COLO668 (cell line): ENCODE results near the gene SLC7A5.
"Not testable (repeated sequence)": the region's sequence is repeated elsewhere in the genome, so short reads cannot be mapped to it uniquely, and the experiment has no call there.

Experiments
- DNase-seq: peaks from one replicate; lab custom pipeline; 2025; ENCODE audit not compliant: unreplicated experiment; lab: John Stamatoyannopoulos, UW

The SLC7A5 gene

DNA sequence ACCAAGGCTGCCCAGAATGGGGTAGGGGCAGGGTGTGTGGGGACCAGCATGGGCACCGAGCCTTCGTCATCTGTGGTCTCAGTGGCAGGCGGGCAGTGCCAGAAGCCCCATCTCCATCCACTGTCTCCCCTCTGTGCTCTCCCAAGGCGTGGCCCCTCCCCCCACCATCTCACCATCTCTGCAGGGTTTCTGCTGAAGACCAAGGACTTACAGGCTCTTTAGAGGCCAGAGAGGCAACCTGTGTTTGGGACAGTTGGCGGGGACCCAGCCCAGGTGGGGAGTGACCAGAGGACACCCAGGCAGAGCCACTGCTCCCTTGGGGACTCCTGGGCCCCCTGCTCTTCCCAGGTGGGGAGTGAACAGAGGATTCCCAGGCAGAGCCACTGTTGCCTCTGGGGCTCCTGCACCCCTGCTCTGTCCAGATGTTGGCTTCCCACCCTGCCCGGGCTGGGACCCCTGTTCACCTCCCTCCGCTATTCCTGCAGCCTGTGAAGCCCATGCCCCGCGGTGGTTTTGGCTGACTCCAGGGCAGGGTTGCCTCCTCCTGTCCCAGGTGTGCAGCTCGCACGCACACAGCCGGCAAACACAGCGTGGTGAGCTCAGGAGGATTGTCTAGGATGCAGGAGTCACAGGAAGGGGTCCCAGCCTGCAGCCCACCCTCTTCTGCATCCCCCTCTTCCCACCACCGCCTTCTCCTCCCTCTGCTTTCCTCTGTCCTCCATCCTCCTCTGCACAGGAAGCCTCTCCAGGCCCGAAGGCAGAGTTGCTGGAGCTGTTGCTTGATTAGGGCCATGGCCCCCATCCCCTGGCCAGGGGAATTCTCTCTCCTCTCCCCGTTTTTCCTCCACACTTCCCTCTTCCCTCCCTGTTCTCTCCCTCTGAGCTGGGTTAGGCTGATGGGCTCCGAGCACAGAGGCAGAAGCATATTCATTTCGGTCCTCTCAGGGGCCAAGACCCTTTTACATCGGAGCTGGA, 45.0 kb downstream of the SLC7A5 start:
- DNase-seq = no peak

DNA sequence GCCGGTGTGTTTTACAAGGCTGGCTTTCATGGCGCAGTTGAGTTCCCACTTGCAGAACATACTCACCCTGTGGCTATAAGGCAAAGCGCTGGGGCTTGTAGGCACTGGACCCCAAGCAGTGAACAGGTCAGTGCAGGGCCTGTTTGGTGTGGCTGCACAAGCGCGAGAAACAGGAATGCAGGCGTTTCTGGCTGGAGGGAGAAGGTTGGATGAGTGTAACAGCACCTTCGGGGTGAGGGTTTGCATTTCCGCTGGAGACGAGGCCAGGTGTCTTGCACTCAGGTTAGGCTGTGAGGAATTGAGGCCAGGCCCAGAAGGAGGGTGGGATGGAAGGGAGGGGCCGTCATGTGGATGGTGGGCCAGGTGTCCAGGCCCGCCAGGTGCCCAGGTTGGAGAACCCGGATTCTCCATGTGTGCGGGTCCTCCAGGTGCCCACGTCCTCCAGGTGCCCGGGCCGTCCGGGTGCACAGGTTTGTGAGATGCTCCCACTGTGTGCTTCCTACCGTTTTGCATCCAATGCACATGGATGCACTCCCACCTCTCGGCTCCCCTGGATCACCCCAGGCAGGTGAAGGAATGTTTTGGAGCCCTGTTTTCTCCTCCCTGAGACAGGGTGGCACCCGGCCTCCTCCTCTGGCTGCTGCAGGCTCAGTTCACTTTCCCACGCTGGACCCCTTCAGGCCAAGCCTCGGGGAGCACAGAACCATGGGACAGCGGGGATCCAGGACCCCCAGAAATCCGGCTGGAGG, 46.0 kb downstream of the SLC7A5 start:
- DNase-seq = no peak

- DNase-seq = no peak
Measured at GRCh38 chr16:87822108-87822970, 47.0 kb downstream of the SLC7A5 start.

GRCh38 chr16:87821376-87822107, 47.8 kb downstream of the SLC7A5 start:
- DNase-seq = no peak

DNA sequence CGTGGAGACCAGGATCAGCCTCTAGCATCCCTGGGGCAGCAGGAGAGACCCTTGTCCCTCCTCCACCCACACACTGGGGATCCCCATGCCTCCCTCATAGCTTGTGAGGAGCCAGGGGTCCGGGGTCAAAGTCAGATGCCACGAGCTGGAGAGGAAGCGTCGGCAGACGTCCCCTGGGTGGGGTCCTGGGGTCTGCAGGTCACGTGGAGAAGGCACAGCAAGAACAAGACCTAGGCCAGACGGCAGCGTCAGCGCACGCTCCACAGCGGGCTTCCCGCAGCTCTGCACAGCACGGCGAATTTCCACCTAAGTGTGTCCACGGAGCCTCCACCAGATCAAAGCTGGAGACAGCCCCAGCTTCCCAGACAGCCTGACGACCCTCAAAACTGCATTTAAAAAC, 49.3 kb downstream of the SLC7A5 start:
- no peak for DNase-seq

DNA sequence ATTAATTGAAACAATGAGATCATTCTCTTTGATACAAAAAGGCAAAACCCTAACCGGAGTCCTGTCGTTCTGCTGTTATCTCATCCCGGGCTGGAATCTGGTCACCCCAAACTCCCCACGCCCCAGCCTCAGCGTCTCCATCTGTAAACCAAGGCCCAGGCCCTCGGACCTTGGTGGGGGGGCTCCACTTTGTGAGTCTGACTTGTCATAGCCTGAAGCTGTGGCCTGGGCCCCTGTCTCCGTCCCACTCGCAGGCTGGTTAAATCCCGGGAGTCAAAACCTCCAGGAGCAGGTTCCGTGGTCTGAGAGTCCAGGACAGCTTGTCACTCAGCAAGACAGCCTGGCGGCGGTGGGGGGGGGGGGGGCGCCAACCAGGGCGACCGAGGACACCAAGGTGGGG, 50.0 kb downstream of the SLC7A5 start:
- DNase-seq = no peak

GRCh38 chr16:87818533-87819161, 50.7 kb downstream of the SLC7A5 start:
- DNase-seq = no peak

DNA sequence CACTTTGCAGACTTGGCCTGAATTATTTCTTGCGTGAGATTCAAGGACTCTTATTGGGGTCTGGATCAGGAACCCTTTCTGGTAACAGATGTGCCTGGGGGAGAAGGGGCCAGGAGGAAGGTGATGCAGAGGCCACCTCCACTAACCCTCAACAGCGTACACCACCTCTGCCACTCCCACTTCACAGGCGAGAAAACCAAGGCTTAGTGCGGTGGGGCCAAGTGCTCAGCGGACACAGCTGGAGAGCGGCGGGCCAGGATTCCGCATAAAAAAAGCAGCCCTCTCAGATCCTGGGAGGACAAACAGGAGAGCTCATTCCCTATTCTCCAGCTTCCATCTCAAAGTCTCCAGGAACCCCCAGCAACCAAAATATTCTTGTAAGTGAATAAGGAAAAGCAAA, 51.4 kb downstream of the SLC7A5 start:
- DNase-seq = no peak

DNA sequence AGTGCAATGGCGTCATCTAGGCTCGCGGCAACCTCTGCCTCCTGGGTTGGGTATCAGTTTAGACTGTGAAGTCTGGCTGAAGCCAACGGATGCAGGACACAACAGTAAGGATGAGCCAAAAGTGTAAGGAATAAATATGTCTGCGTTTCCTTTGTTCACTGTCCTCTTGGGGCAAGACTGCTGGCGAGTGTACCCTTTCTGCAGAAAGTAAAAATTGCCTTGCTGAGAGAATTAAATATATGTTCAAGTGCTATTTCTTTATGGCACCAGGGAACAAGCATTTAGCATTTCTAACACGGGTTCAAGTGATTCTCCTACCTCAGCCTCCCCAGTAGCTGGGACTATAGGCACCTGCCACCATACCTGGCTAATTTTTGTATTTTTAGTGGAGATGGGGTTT, 51.9 kb downstream of the SLC7A5 start:
- DNase-seq = not testable (repeated sequence)

GRCh38 chr16:87816507-87817100, 52.7 kb downstream of the SLC7A5 start:
- DNase-seq = no peak

GRCh38 chr16:87815567-87815966, 53.7 kb downstream of the SLC7A5 start:
- DNase-seq = no peak

DNA sequence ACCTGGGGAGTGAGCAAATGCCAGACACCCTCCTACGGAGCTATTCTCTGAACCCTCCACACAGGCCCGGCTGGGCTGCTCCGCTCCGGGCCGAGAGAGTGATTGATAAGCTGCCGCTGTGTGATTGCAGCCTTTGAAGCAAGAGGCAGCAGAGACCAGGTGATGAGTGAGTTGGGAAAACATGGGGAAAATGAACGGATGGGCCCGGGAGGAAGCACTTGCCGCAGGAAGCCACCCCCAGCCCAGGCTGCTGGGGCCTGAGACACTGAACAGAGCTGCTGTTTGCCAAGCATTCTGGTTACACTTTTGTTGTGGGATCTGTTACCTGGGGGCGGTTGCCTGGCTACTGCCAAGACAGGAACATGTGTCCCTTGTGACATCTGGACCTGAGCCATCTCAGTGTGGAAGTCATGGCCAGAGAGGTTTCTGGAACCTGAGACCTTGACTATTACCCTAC, 57.1 kb downstream of the SLC7A5 start:
- peak; percentile 74 for DNase-seq

GRCh38 chr16:87811454-87811853, 57.9 kb downstream of the SLC7A5 start:
- not testable (repeated sequence) for DNase-seq

DNA sequence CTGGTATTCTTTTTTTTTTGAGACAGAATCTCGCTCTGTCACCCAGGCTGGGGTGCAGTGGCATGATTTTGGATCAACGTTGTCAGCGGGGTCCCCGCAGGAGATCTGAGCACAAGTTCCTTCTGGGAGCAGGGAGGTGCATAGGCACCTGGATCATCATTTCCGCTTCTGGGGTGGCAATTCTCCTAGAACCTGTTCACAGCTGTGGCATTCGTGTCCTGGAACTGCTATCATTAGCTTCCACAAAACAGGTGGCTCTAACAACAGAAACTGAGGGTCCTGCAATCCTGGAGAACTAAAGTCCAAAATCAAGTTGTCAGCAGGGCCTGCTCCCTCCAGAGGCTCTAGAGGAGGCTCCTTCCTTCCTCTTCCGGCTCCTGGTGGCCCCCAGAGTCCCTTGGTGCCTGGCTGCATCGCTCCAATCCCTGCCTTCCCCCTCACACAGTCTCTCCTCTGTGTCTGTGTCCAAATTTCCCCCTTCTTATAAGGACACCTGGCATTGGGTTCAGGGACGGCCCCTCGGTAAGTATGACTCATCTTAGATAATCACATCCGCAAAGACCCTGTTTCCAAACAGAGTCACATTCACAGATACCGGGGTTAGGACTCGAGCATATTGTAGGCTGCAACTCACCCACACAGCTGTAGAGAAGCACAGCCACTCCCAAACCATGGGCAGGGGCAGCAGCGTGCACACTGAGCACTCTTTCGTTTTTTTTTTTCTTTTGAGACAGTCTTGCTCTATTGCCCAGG, 60.0 kb downstream of the SLC7A5 start:
- peak; percentile 37 for DNase-seq

- DNase-seq = no peak
Measured at GRCh38 chr16:87808108-87808507, 61.2 kb downstream of the SLC7A5 start.

- peak; percentile 92 for DNase-seq
Measured at GRCh38 chr16:87806641-87807546, 62.4 kb downstream of the SLC7A5 start.

- DNase-seq = peak; percentile 81
Measured at GRCh38 chr16:87806261-87806640, 63.1 kb downstream of the SLC7A5 start.

GRCh38 chr16:87803385-87803784, 65.9 kb downstream of the SLC7A5 start:
- DNase-seq = no peak
